HG02970 (cell line): Measurements from ENCODE around the gene ZC2HC1B.

ENCODE experiments used
- ATAC-seq: cut with Tn5 transposase; IDR thresholded peaks from one replicate; pipeline ENCODE4 v1.9.1; 2021; ENCODE audit warnings: mild to moderate bottlenecking, moderate library complexity, moderate number of reproducible peaks; ENCODE audit not compliant: unreplicated experiment, low FRiP score

Gene ZC2HC1B

GRCh38 chr6:143984666-143985065, 120.4 kb downstream of the ZC2HC1B start:
- no peak for ATAC-seq

- ATAC-seq: no peak
These were observed 122.3 kb downstream of the ZC2HC1B start for GRCh38 chr6:143986463-143987065.
